ENCODE measurements around the gene HADHA.

HADHA gene

DNA sequence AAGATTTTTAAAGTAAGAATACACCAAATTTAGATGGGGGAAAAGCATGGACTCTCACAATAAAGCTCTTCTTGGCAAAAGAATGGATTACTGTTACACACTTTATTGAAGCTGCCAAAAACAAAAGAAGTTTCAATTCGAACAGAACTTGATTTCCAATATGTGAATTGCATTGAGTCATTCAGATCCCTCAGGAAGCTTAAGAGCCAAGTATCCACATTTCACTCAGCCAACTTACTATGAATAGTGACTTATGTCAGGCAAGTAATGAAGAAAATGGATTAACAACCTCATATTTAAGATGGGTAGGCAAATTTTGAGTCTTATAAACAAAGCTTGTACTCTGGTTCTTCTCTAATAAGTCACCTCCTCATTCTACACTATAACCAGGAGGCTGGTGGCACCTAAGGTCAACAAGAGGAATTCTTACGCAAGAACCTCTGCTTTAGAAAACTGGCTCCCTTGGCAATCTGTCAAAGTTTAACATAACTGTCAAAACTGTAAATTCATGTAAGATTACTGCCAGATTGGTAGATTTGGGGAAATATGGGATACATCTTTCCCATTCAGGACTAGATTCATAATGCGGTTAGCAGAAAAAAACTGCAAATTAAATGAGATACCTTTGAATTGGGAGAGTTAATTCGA, 6.0 kb downstream of the HADHA start:
- no peak for TF ChIP-seq JUND (IDR thresholded peaks at IDR 0.05; ENCODE audit: low read depth)
- DNase-seq (ENCODE audit: low read depth in 1 of 2, low spot score in 1 of 2): no peak
- in situ Hi-C loops (cut with HindIII; ENCODE audit: low pct_unique_long_range_greater_than_20kb, low sequenced_read_pairs): no loop called here

DNA sequence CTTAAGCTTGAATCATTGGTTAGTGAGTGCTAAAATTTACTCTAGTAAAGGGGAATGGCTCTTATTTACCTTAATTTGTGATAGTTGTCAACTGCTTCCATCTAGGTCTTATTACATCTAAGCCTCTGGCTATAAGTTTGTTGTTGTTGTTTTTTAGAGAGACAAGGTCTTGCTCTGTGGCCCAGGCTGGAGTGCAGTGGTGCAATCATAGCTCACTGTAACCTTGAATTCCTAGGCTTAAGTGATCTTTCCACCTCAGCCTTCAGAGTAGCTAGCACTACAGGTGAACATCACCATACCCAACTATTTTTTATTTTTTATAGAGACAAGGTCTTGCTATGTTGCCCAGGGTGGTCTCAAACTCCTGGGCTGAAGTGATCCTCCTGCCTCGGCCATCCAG, 6.6 kb downstream of the HADHA start:
- no peak for DNase-seq (ENCODE audit: low read depth in 1 of 2, low spot score in 1 of 2)
- in situ Hi-C loops (cut with HindIII; ENCODE audit: low pct_unique_long_range_greater_than_20kb, low sequenced_read_pairs): no loop called here
- no peak for TF ChIP-seq JUND (IDR thresholded peaks at IDR 0.05; ENCODE audit: low read depth)

DNA sequence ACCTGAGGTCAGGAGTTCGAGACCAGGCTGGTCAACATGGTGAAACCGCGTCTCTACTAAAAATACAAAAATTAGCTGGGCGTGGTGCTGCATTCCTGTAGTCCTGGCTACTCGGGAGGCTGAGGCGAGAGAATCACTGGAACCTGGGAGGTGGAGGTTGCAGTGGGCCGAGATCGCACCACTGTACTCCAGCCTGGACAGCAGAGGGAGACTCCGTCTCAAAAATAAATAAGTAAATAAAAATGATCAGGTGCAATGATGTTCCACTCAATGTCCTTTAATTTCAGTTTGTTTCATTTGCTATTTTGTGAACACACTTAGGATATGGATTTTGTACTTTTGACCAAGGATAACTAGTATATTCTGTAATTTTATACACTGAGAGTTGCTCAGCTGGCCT, 9.3 kb downstream of the HADHA start:
- TF ChIP-seq JUND (IDR thresholded peaks at IDR 0.05; ENCODE audit: low read depth): no peak
- DNase-seq (ENCODE audit: low read depth in 1 of 2, low spot score in 1 of 2): peak in 1 of 2 experiments; percentile 30
- in situ Hi-C loops (cut with HindIII; ENCODE audit: low pct_unique_long_range_greater_than_20kb, low sequenced_read_pairs): no loop called here

DNA sequence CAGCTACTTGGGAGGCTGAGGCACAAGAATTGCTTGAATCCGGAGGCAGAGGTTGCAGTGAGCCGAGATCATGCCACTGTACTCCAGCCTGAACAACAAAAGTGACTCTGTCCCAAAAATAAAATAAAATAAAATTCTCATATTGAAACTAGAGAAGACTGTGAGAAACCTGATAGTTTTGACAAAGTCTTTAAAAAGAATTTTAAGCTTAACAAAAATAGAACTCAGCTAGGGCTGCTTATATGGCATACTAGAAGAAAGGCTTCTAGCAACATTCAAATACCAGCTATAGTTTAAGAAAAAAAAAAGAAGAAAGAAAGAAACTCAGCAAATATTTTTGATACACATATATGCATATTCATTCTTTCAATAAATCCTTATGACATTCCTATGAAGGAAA, 13.6 kb downstream of the HADHA start:
- DNase-seq (ENCODE audit: low read depth in 1 of 2, low spot score in 1 of 2): no peak
- TF ChIP-seq JUND (IDR thresholded peaks at IDR 0.05; ENCODE audit: low read depth): no peak
- in situ Hi-C loops (cut with HindIII; ENCODE audit: low pct_unique_long_range_greater_than_20kb, low sequenced_read_pairs): no loop called here

DNA sequence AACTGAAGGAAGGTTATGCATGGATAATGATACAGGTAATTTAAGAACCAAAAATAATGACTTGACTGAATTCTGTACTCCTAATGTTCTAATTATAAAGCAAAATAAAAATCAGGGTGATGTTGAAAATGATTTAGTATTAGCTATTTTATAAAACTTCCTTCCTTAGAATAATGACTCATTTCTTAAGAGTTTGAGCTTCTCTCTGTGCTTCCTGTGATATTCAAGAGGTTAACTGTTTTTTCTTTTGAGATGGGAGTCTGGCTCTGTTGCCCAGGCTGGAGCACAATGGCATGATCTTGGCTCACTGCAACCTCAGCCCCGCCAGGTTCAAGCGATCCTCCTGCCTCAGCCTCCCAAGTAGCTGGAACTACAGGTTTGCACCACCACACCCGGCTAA, 14.8 kb downstream of the HADHA start:
- in situ Hi-C loops (cut with HindIII; ENCODE audit: low pct_unique_long_range_greater_than_20kb, low sequenced_read_pairs): no loop called here
- TF ChIP-seq JUND (IDR thresholded peaks at IDR 0.05; ENCODE audit: low read depth): no peak
- DNase-seq (ENCODE audit: low read depth in 1 of 2, low spot score in 1 of 2): no peak

DNA sequence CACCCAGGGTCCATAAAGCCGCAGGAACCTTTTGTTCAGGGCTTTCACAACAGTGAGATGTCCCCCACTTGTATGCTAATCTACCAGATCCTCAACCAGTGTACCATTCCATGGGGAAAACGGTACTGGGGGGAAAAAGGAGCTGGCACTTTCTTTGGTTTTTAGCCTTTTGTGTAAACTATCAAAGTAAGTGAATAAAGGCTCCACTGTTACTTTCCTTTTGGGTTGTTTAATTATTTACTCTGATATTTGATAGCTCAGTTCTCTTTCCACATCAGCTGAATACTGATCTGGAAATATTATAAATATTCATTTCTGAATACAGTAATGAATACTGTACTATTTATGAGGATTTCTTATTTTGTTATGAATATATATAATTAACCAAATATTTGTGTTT, 20.3 kb downstream of the HADHA start:
- no peak for TF ChIP-seq JUND (IDR thresholded peaks at IDR 0.05; ENCODE audit: low read depth)
- DNase-seq (ENCODE audit: low read depth in 1 of 2, low spot score in 1 of 2): no peak
- in situ Hi-C loops (cut with HindIII; ENCODE audit: low pct_unique_long_range_greater_than_20kb, low sequenced_read_pairs): no loop called here

DNA sequence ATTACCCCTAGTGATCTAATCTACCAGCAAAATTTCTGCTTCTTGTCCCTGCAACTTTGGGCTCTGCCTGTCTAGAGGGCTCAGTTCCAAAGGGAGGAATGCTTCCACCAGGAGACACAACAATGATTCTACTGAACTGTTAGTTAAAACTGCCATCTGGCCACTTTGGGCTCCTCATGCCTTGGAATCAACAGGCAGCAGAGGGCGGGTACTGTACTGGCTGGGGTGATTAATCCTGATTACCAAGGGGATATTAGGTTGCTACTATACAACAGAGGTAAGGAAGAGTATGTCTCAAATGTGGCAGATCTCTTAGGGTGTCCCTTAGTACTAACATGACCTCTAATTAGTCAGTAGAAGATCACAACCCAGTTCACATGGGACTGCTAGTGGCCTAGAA, 21.4 kb downstream of the HADHA start:
- no peak for TF ChIP-seq JUND (IDR thresholded peaks at IDR 0.05; ENCODE audit: low read depth)
- in situ Hi-C loops (cut with HindIII; ENCODE audit: low pct_unique_long_range_greater_than_20kb, low sequenced_read_pairs): no loop called here
- no peak for DNase-seq (ENCODE audit: low read depth in 1 of 2, low spot score in 1 of 2)

DNA sequence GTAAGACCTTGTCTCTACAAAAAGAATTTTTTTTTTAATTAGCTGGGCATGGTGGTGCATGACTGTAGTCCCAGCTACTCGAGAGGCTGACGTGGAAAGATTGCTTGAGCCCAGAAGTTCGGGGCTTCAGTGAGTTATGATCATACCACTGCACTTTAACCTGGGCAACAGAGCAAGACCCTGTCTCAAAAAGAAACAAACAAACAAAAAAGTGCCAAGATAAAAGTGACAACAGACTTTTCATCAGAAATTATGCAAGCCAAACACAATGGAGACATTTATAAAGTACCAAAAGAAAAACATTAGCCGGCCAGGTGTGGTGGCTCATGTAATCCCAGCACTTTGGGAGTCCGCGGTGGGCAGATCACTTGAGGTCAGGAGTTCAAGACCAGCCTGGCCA, 26.7 kb downstream of the HADHA start:
- no peak for TF ChIP-seq JUND (IDR thresholded peaks at IDR 0.05; ENCODE audit: low read depth)
- no peak for DNase-seq (ENCODE audit: low read depth in 1 of 2, low spot score in 1 of 2)
- in situ Hi-C loops (cut with HindIII; ENCODE audit: low pct_unique_long_range_greater_than_20kb, low sequenced_read_pairs): no loop called here

DNA sequence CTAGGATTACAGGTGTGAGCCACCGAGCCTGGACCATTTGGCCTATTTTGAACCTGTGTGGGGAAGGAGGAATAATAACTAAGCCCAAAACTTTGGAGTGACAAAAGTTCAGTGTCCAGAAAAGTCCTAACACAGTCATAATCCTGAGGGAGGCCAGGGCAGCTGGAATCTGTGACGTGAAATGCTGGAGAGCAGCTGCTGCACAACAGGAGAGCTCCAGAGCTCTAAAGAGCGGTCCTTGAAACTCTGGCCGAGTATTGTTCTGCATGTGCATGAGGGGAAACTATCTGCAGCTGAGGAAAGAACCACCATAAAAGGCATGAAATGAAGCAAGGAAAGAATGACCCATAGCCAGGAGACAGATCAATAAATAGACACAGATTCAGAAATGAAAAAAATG, 27.8 kb downstream of the HADHA start:
- in situ Hi-C loops (cut with HindIII; ENCODE audit: low pct_unique_long_range_greater_than_20kb, low sequenced_read_pairs): no loop called here
- no peak for DNase-seq (ENCODE audit: low read depth in 1 of 2, low spot score in 1 of 2)
- TF ChIP-seq JUND (IDR thresholded peaks at IDR 0.05; ENCODE audit: low read depth): no peak

DNA sequence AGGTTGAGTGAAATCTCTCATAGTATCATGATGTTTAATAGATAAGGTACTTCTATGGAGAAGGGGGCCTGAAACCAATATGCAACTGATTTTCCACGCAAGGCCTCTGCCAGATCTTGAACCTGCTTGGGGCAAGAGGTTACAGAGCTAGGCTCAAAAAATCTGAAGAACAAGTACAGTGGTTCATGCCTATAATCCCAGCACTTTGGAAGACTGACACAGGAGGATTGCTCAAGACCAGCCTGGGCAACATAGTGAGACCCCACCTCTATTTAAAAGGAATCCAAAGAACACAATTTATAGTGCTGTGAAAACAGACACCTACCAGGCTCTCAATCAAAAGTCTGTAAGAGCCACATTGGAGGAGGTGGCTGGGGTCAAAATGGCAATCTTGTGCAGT, 28.6 kb downstream of the HADHA start:
- in situ Hi-C loops (cut with HindIII; ENCODE audit: low pct_unique_long_range_greater_than_20kb, low sequenced_read_pairs): no loop called here
- no peak for DNase-seq (ENCODE audit: low read depth in 1 of 2, low spot score in 1 of 2)
- no peak for TF ChIP-seq JUND (IDR thresholded peaks at IDR 0.05; ENCODE audit: low read depth)

DNA sequence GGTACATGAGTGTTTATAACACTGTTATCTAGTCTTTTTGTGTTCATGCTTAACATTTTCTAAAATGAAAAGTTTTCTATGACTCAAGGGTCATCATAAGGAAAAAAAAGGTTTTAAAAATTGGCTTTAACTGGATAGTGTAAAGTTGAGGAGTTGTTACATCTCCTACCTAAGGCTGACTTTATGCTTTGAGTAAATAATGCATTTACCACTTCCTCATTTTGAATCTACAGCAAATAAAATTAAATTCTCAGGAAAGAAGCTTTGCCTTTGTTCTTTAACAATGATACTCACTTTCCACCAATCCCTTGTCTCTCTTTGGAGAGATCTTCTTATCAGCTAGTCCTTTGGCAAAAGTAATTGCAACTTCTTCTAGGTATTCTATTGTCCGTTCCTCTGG, 29.7 kb downstream of the HADHA start:
- no peak for TF ChIP-seq JUND (IDR thresholded peaks at IDR 0.05; ENCODE audit: low read depth)
- DNase-seq (ENCODE audit: low read depth in 1 of 2, low spot score in 1 of 2): no peak
- in situ Hi-C loops (cut with HindIII; ENCODE audit: low pct_unique_long_range_greater_than_20kb, low sequenced_read_pairs): no loop called here

DNA sequence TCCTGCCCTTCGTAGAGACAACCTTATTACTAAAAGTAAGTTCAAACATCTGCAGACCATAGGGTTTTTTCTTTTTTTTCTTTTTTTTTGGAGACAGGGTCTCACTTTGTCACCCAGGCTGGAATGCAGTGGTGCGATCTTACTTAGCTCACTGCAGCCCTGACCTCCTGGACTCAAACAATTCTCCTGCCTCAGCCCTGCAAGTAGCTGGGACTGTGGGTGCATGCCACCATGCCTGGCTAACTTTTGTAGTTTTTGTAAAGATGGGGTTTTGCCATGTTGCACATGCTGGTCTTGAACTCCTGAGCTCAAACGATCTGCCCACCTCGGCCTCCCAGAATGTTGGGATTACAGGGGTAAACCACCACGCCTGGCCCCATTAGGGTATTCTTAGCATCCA, 32.4 kb downstream of the HADHA start:
- no peak for DNase-seq (ENCODE audit: low read depth in 1 of 2, low spot score in 1 of 2)
- no peak for TF ChIP-seq JUND (IDR thresholded peaks at IDR 0.05; ENCODE audit: low read depth)
- in situ Hi-C loops (cut with HindIII; ENCODE audit: low pct_unique_long_range_greater_than_20kb, low sequenced_read_pairs): no loop called here

DNA sequence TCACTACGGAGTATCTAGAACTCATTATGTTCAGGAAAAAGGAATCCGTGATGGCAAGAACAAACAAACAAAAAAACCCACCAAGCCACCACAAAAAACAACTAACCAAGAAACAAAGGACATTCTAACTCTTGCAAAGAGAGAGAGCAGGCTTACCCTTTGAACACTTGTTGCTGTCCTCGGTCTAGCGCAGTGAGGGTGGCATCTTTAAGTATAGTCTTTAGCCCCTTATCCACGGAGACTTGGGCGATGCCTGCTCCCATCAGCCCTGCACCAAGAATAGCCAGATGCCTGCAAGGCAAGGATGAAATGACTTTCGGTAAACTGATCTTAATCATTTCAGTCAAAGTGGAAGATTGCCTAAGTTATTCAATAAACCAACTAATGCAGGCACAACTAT, 40.5 kb downstream of the HADHA start:
- in situ Hi-C loops (cut with HindIII; ENCODE audit: low pct_unique_long_range_greater_than_20kb, low sequenced_read_pairs): no loop called here
- DNase-seq (ENCODE audit: low read depth in 1 of 2, low spot score in 1 of 2): no peak
- TF ChIP-seq JUND (IDR thresholded peaks at IDR 0.05; ENCODE audit: low read depth): no peak

DNA sequence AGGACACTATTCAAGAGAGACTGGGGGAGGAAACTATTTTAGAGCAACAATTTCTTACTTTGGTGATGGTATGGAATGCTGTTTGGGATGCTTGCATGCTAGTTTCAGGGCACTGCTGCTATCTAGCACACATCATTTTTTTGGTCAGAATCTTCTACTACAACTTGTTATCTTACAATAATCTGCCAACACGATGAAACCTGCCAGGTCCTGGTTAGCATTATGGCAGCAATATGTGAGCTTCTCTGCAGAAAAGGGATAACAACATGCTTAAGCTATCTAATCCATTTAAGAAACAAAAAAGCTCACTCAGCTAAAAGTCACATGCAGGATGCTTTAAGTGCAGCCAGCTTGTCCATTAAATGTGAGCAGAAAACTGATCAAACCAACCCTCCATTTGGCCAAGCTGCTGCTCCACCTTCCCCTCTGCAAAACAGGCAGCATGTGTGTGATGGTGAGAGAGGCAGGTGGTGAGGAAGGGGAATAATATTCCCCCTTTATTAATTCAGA, 41.4 kb downstream of the HADHA start:
- DNase-seq (ENCODE audit: low read depth in 1 of 2, low spot score in 1 of 2): no peak
- in situ Hi-C loops (cut with HindIII; ENCODE audit: low pct_unique_long_range_greater_than_20kb, low sequenced_read_pairs): no loop called here

More for the DNA sequence above, 41.4 kb downstream of the HADHA start:
- no peak for TF ChIP-seq JUND (IDR thresholded peaks at IDR 0.05; ENCODE audit: low read depth)

Measured in T47D (cell line).